NT2/D1 (cell line): Measurements from ENCODE around the gene LAMTOR5.

Source experiments
- DNase-seq: peaks from one replicate; pipeline ENCODE4 v3.0.0-alpha.2; 2011; ENCODE audit warnings: low read depth, low spot score
- H3K27me3 ChIP-seq: 2 replicates; pipeline ENCODE4 v1.6.0; 2011; ENCODE audit warnings: mild to moderate bottlenecking; ENCODE audit not compliant: insufficient read length, insufficient read depth
- H3K36me3 ChIP-seq: 2 replicates; pipeline ENCODE4 v1.6.1; 2011; ENCODE audit warnings: mild to moderate bottlenecking, low read length, mixed read lengths; ENCODE audit not compliant: insufficient read depth, insufficient read length
- H3K4me1 ChIP-seq: 2 replicates; pipeline ENCODE4 v1.5.1; 2011; ENCODE audit not compliant: insufficient read depth, insufficient read length
- H3K4me3 ChIP-seq: 2 replicates; pipeline ENCODE4 v1.5.1; 2011; ENCODE audit warnings: low read depth; ENCODE audit not compliant: insufficient read length
- H3K9ac ChIP-seq: 2 replicates; pipeline ENCODE4 v1.6.0; 2011; ENCODE audit warnings: low read depth; ENCODE audit not compliant: insufficient read length
- H3K9me3 ChIP-seq: 2 replicates; pipeline ENCODE4 v1.5.1; 2011; ENCODE audit warnings: mild to moderate bottlenecking, low read length; ENCODE audit not compliant: insufficient read depth
- SUZ12 ChIP-seq: IDR thresholded peaks from 2 replicates; pipeline ENCODE4 v1.6.1; 2011; ENCODE audit not compliant: insufficient read length, insufficient read depth; ENCODE audit errors: extremely low read depth
- YY1 ChIP-seq: IDR thresholded peaks from 2 replicates; pipeline ENCODE4 v1.6.1; 2011; ENCODE audit not compliant: insufficient read length, insufficient read depth
- ZNF274 ChIP-seq: IDR thresholded peaks from 2 replicates; pipeline ENCODE4 v1.6.1; 2011; ENCODE audit warnings: mild to moderate bottlenecking, low read depth, low read length

Gene LAMTOR5

DNA sequence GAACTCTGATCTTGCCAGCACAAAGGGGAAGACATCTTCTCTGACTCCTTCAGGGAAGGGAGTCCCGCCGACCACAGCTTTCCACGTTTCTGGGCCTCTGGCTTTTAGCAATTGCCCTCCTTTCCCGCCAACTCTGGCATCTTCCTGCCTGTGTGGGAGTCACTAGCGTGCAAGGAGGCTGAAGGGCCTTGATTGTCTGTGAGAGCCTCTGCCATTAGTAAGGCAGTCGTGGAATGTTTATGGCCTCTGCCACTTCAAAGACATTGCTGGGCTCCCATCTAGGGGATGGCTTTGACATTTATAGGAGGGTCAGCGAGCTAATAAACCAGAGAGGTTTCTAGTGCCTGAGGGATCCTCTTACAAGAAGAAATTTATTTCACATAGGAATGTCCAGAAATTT lies 29.1 kb upstream of the LAMTOR5 start:
- Histone ChIP-seq H3K4me3 (no peak overlapping the region), H3K36me3 (no peaks in the 10 kb centered on the region), H3K9ac (no peak overlapping the region), H3K27me3 (no peaks in the 10 kb centered on the region), H3K9me3 (no peaks in the 10 kb centered on the region), H3K4me1 (peaks cover 16% of the 10 kb centered on the region)
- peak; percentile 67 for DNase-seq
- TF ChIP-seq ZNF274: no peak
- no peak for TF ChIP-seq YY1
- no peak for TF ChIP-seq SUZ12

DNA sequence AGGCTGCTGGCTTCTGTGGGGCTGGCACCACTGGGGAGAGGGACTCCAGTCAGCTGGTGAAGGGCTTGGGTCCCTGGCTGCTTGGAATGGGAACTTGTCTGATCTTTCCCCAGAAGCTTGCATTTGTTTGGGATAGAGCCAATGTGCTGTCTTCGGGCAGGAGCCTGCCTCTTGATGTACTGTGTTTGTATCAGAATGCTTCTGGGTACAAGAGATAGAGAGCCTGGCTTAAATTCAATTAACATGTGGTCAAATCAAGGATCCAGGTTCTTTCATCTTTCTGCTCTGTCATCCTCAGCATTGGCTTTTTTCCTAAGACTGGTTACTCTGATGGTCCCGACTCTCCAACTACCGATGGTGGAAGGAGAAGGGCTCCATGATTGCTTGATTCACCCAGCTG lies 27.5 kb upstream of the LAMTOR5 start:
- Histone ChIP-seq H3K9ac (no peak overlapping the region), H3K4me3 (no peak overlapping the region)

DNA sequence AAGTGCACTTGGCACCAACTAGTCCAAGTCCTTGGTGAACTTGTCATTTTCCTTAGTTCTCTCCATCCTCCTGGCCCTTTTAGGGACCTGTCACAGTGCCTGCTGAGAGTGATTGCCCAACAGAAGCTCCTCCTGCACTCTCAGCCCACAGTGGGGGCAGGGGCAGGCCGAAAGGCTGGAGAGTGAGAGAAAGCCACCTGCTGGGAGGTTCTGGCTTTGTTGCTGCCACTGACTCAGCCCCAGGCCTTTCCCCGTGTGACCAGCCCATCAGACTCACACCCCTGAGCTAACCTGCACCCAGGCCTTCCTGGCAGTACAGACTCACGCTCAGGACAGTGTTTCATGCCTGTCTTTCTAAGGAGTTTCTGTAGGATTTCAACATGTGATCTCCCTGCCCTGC lies 26.3 kb upstream of the LAMTOR5 start:
- no peak for TF ChIP-seq ZNF274
- TF ChIP-seq YY1: no peak
- TF ChIP-seq SUZ12: no peak
- H3K9me3 ChIP-seq: no peaks in the 10 kb centered on the region
- no peaks in the 10 kb centered on the region for H3K27me3 ChIP-seq
- H3K4me1 ChIP-seq: peaks cover 19% of the 10 kb centered on the region
- H3K36me3 ChIP-seq: no peaks in the 10 kb centered on the region
- H3K9ac ChIP-seq: no peak overlapping the region
- H3K4me3 ChIP-seq: no peak overlapping the region
- peak; percentile 86 for DNase-seq

More for the DNA sequence above, 27.5 kb upstream of the LAMTOR5 start:
- TF ChIP-seq SUZ12 (no peak), ZNF274 (no peak), YY1 (no peak)
- Histone ChIP-seq H3K4me1 (peaks cover 19% of the 10 kb centered on the region), H3K9me3 (no peaks in the 10 kb centered on the region), H3K36me3 (no peaks in the 10 kb centered on the region), H3K27me3 (no peaks in the 10 kb centered on the region)
- no peak for DNase-seq

DNA sequence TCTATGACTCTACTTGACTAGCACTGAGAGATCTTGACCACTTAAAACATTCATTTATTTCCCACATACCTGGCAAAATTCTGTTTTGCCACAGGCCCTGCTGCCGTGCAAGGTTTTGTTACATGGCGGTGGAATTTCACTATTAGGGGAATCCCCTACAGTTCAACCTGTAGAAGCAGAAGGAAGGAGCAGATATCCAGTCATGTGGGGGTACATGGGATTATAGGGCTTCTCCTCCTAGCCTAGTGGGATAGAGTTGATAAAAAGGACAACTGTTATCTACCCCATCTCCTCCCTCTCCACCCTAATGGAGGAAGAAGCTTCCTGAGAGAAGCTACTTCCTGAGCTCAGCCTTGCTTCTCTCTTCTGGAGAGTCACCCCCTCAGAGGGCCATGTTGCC lies 25.7 kb upstream of the LAMTOR5 start:
- TF ChIP-seq ZNF274 (no peak), YY1 (no peak), SUZ12 (no peak)
- no peaks in the 10 kb centered on the region for H3K36me3 ChIP-seq
- H3K9ac ChIP-seq: no peak overlapping the region
- no peaks in the 10 kb centered on the region for H3K9me3 ChIP-seq
- H3K27me3 ChIP-seq: no peaks in the 10 kb centered on the region
- no peak for DNase-seq
- H3K4me3 ChIP-seq: no peak overlapping the region
- H3K4me1 ChIP-seq: peaks cover 19% of the 10 kb centered on the region

DNA sequence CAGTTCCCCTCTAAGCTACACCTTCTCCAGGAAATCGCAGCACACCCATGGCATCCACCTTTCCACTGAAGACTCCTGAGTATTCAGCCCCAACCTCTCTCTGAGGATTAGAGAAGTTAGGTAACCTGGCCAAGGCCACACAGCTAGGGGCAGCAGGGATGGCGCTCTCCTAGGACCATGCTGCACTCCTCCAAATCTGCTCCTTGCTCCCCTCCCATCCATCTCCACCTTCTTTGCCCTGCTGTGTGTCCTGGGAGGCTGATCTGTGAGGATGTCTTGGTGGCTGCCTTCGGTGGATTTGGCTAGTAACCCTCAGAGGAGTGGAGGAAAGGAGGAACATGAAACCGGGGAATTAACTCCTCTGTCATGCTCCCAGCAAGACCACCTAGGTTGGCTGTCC lies 23.4 kb upstream of the LAMTOR5 start:
- no peaks in the 10 kb centered on the region for H3K9me3 ChIP-seq
- H3K4me1 ChIP-seq: peaks cover 10% of the 10 kb centered on the region
- no peaks in the 10 kb centered on the region for H3K36me3 ChIP-seq
- H3K27me3 ChIP-seq: no peaks in the 10 kb centered on the region
- no peak for DNase-seq
- no peak overlapping the region for H3K4me3 ChIP-seq
- no peak overlapping the region for H3K9ac ChIP-seq
- no peak for TF ChIP-seq SUZ12
- no peak for TF ChIP-seq ZNF274

DNA sequence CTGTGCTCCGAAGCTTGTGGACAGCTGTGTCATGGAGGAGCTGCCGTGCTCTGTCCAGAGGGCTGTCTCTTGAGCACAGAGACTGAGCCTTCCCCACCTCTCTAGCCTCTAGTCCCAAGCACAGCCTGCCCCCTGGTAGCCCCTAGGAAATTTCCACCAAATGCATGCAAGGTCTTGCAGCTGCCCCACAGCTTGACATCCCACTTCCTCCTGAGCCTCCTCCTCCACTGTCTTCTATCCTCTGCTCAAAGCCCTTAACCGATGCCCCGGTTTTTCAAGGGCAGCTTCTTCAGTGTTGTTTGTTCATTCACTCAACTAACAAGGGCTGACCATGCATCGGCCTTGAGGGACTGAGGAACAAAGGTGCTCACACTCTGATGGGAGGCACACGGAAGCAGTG lies 22.9 kb upstream of the LAMTOR5 start:
- Histone ChIP-seq H3K27me3 (no peaks in the 10 kb centered on the region), H3K4me3 (no peak overlapping the region), H3K9me3 (no peaks in the 10 kb centered on the region), H3K4me1 (peaks cover 14% of the 10 kb centered on the region), H3K36me3 (no peaks in the 10 kb centered on the region), H3K9ac (no peak overlapping the region)
- no peak for DNase-seq
- no peak for TF ChIP-seq YY1
- TF ChIP-seq ZNF274: no peak
- no peak for TF ChIP-seq SUZ12

DNA sequence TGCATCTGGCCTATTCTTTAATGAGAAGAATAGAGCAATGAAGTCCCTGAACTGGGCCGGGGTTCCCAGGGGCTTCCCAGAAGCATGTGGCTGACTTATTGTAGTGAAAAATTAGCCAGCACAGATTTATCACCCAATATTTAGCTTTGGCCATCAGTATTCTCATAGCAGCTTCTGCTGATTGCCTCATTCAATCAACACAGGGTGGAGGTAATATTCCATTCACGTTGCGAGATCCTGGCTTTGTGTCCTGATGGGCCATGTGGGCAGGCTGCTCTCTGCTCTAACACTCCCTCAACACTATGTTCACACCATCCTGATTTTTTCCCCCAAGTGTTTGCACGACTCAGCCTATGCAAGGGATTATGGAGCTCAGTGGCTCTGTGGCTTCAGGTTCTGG lies 21.5 kb upstream of the LAMTOR5 start:
- H3K4me1 ChIP-seq: peaks cover 14% of the 10 kb centered on the region
- H3K36me3 ChIP-seq: no peaks in the 10 kb centered on the region
- DNase-seq: no peak
- H3K9me3 ChIP-seq: no peaks in the 10 kb centered on the region
- no peak overlapping the region for H3K9ac ChIP-seq
- no peak overlapping the region for H3K4me3 ChIP-seq
- TF ChIP-seq ZNF274: no peak
- no peak for TF ChIP-seq SUZ12
- TF ChIP-seq YY1: no peak
- no peaks in the 10 kb centered on the region for H3K27me3 ChIP-seq

DNA sequence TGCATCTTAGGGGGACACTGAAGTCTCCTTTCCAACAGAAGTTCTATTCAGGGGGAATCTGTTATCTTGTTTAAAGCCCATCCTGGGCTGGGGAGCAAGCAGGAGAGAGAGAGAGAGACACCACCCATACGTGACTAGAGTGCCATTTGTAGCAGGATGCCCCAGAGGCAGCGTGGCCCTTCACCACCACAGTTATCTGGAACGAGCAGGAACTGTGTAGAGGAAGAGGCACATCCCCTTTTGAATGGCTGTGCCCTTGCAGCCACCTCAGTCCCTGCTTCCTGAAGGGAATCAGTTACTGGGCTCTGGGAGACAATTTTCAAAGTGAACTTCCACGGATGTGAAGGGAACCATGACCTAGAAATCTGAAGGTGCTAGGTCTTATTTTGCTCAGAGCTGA lies 19.4 kb upstream of the LAMTOR5 start:
- no peak for DNase-seq
- H3K4me1 ChIP-seq: peaks cover 7% of the 10 kb centered on the region
- no peak overlapping the region for H3K4me3 ChIP-seq
- TF ChIP-seq ZNF274 (no peak), YY1 (no peak), SUZ12 (no peak)
- H3K9me3 ChIP-seq: no peaks in the 10 kb centered on the region; the same call in 1 of the 2 replicates
- H3K36me3 ChIP-seq: no peaks in the 10 kb centered on the region
- no peak overlapping the region for H3K9ac ChIP-seq
- no peaks in the 10 kb centered on the region for H3K27me3 ChIP-seq
